Measurements from ENCODE around the gene IL23R. TPM values are rescaled to one million over a fixed set of nuclear protein-coding genes. Genes with fewer than 3 reads are reported as not detected.
"Not testable (repeated sequence)": the region's sequence is repeated elsewhere in the genome, so short reads cannot be mapped to it uniquely, and the experiment has no call there.

Gene IL23R
- total RNA-seq, 1 donor from 2014 or later = 3.1 TPM

DNA sequence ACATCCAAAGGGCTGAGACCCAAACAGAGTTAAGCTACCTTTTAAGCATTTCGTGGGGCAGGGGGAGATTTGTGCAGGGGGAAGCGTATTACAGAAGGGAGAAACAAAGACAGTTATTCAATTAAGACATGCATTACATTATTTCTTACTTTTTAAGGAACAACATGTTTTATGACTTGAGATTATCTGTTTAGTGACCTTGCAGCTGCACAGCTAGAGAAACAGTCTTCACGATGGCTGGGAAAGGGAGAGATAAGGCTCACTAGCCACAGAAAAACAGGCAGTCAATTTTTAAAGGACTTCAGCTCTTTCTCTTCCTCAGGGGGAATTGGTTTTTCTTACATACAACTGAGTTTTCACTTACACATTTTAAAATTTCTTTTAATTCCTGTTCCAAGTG is 24.4 kb upstream of the IL23R start:
- H3K4me1 Mint-ChIP-seq = peaks cover 22% of the 10 kb centered on the region
- not testable (repeated sequence) for H3K27me3 Mint-ChIP-seq; H3K9me3 Mint-ChIP-seq; H3K36me3 Mint-ChIP-seq (ENCODE audit: low read depth); H3K4me3 Mint-ChIP-seq; DNase-seq
- peak overlapping the region; percentile 19 for H3K27ac Mint-ChIP-seq
- intact Hi-C loops (cut with micrococcal nuclease) = loop anchor here (2.0 to 10.0 kb wide), 2 partner anchors 21 to 207 kb away; no protein-coding TSS in a partner anchor

- no peak for DNase-seq
- Mint-ChIP-seq H3K4me3 (peak overlapping the region; percentile 13), H3K9me3 (no peaks in the 10 kb centered on the region), H3K27me3 (peaks cover 3% of the 10 kb centered on the region), H3K36me3 (ENCODE audit: low read depth) (no peaks in the 10 kb centered on the region), H3K4me1 (peaks cover 22% of the 10 kb centered on the region), H3K27ac (peak overlapping the region; percentile 57)
- intact Hi-C loops (cut with micrococcal nuclease) = loop anchor here (2.0 to 10.0 kb wide), 2 partner anchors 20 to 208 kb away; no protein-coding TSS in a partner anchor
Observed at GRCh38 chr1:67142931-67143330, 23.3 kb upstream of the IL23R start.

DNA sequence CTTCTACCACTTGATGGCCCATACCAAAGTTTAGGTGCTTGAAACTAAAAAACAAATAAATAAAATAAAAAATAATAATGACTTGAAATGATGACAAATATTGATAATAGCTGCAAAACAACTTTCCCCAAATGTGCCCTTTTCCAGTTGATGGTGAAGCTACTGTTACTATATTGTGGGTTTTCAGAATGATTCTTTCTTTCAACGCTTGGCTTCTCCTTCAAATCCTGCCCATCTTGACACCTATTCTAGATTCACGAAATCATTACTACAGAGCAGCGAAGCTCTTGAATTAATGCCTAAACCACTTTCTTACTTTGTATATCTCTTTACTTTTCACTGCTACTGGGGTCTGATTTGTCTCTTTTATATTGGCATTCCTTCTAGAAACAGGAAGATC is 22.3 kb upstream of the IL23R start:
- DNase-seq = no peak
- no peak overlapping the region for H3K4me3 Mint-ChIP-seq
- H3K27me3 Mint-ChIP-seq = no peaks in the 10 kb centered on the region
- intact Hi-C loops (cut with micrococcal nuclease) = loop anchor here (2.0 to 10.0 kb wide), 2 partner anchors 19 to 209 kb away; no protein-coding TSS in a partner anchor
- no peaks in the 10 kb centered on the region for H3K36me3 Mint-ChIP-seq (ENCODE audit: low read depth)
- H3K4me1 Mint-ChIP-seq = peaks cover 27% of the 10 kb centered on the region
- no peaks in the 10 kb centered on the region for H3K9me3 Mint-ChIP-seq
- no peak overlapping the region for H3K27ac Mint-ChIP-seq

DNA sequence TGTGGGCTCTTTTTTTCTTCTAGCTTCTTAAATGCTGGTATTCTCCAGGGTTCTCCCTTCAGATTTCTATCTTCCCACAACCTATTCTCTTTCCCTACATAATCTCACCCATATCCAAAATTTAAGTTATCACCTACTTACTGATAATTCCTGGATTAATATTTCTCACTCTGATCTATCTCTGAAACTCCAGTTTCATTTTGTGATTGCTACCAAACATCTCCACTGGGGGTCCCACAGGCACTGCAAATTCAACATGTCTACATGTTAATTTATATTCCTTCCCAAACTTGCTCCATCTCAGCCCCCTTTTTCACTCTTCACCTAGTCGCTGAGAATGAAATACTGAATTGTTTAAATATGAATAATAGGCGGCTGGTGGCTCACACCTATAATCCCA is 21.6 kb upstream of the IL23R start:
- no peak overlapping the region for H3K4me3 Mint-ChIP-seq

DNA sequence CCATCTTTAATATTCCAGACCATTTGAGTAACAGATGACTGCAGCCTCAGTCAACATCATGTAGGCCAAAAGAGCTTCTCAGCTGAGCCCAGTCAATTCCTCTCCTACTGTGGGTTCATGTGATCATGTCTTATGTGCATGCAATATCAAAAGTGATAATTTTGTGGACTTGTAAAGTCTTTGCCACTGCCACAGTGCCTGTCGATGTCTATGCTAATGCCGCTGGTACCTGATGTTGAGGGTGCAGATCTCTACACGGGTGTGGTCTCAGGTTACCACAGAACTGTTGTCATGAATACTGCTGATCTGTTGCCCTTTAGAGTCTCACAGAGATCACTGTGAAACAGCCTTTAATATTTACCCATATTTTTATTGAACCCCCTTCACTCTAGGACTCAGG is 20.2 kb upstream of the IL23R start:
- no peak for DNase-seq
- Mint-ChIP-seq H3K9me3 (no peaks in the 10 kb centered on the region), H3K4me3 (no peak overlapping the region), H3K27me3 (peaks cover 2% of the 10 kb centered on the region), H3K36me3 (ENCODE audit: low read depth) (no peaks in the 10 kb centered on the region), H3K4me1 (peaks cover 38% of the 10 kb centered on the region), H3K27ac (no peak overlapping the region)
- intact Hi-C loops (cut with micrococcal nuclease) = loop anchor here (5.0 to 10.0 kb wide), 2 partner anchors 94 to 211 kb away; partner anchors contain the start of gene SLC35D1

More for the DNA sequence above, 21.6 kb upstream of the IL23R start:
- Mint-ChIP-seq H3K36me3 (ENCODE audit: low read depth) (no peaks in the 10 kb centered on the region), H3K27ac (no peak overlapping the region), H3K27me3 (no peaks in the 10 kb centered on the region), H3K9me3 (no peaks in the 10 kb centered on the region), H3K4me1 (peaks cover 33% of the 10 kb centered on the region)
- peak; percentile 71 for DNase-seq
- intact Hi-C loops (cut with micrococcal nuclease) = loop anchor here (5.0 to 10.0 kb wide), 2 partner anchors 92 to 210 kb away; partner anchors contain the start of gene SLC35D1

GRCh38 chr1:67146539-67146938 is 19.7 kb upstream of the IL23R start:
- DNase-seq = no peak
- no peak overlapping the region for H3K4me3 Mint-ChIP-seq
- peaks cover 2% of the 10 kb centered on the region for H3K27me3 Mint-ChIP-seq
- H3K27ac Mint-ChIP-seq = no peak overlapping the region
- intact Hi-C loops (cut with micrococcal nuclease) = loop anchor here (5.0 to 10.0 kb wide), 2 partner anchors 94 to 212 kb away; partner anchors contain the start of gene SLC35D1
- H3K36me3 Mint-ChIP-seq (ENCODE audit: low read depth) = no peaks in the 10 kb centered on the region
- no peaks in the 10 kb centered on the region for H3K9me3 Mint-ChIP-seq
- peaks cover 42% of the 10 kb centered on the region for H3K4me1 Mint-ChIP-seq

GRCh38 chr1:67147973-67148372 is 18.3 kb upstream of the IL23R start:
- H3K4me3 Mint-ChIP-seq; H3K36me3 Mint-ChIP-seq (ENCODE audit: low read depth); H3K9me3 Mint-ChIP-seq; H3K27ac Mint-ChIP-seq; H3K27me3 Mint-ChIP-seq: not testable (repeated sequence)
- intact Hi-C loops (cut with micrococcal nuclease) = loop anchor here (2.0 to 10.0 kb wide), 4 partner anchors 65 to 353 kb away; partner anchors contain the start of gene SLC35D1
- H3K4me1 Mint-ChIP-seq = peaks cover 42% of the 10 kb centered on the region
- DNase-seq = peak; percentile 33

GRCh38 chr1:67148516-67149178 is 17.6 kb upstream of the IL23R start:
- H3K27me3 Mint-ChIP-seq = peaks cover 2% of the 10 kb centered on the region
- peaks cover 35% of the 10 kb centered on the region for H3K4me1 Mint-ChIP-seq
- H3K36me3 Mint-ChIP-seq (ENCODE audit: low read depth) = no peaks in the 10 kb centered on the region
- no peak overlapping the region for H3K4me3 Mint-ChIP-seq
- no peaks in the 10 kb centered on the region for H3K9me3 Mint-ChIP-seq
- DNase-seq = no peak
- H3K27ac Mint-ChIP-seq = peak overlapping the region; percentile 55
- intact Hi-C loops (cut with micrococcal nuclease) = loop anchor here (1.0 to 10.0 kb wide), 6 partner anchors 64 to 383 kb away; partner anchors contain the start of gene SLC35D1

DNA sequence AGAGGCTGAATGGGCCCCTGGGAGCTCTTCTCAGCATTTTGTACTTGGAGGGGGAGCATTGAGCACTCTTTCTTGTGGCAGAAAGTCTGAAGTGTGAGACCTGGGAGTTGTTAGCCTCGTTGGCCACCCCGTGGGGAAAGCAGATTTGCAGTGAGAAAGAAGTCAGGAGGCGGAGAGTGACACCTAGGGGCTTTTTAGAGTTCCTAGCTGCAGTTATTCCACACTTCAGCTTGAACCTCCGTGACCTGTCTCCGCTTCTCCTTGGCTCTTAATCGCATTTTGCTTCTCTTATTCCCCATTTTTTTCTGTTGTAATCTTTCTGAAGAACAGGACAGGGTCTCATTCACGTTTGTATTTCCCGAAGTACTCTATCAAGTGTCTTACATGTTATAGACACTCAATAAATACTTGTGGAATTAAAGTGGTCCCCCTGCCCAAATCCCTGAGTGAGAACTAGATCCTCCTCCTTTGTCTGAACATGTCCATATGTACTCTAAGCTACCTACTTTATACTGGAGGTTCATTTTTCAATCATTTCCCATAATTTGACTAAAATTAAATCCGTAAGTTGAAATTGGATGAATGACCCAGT is 17.0 kb upstream of the IL23R start:
- Mint-ChIP-seq H3K4me1 (peaks cover 32% of the 10 kb centered on the region), H3K27ac (peak overlapping the region; percentile 55), H3K9me3 (no peaks in the 10 kb centered on the region), H3K27me3 (peaks cover 4% of the 10 kb centered on the region), H3K4me3 (no peak overlapping the region), H3K36me3 (ENCODE audit: low read depth) (no peaks in the 10 kb centered on the region)
- peak; percentile 86 for DNase-seq
- intact Hi-C loops (cut with micrococcal nuclease) = loop anchor here (1.0 to 10.0 kb wide), 6 partner anchors 64 to 384 kb away; partner anchors contain the start of gene SLC35D1

- Mint-ChIP-seq H3K36me3 (ENCODE audit: low read depth) (no peaks in the 10 kb centered on the region), H3K27ac (no peak overlapping the region), H3K9me3 (no peaks in the 10 kb centered on the region), H3K4me3 (no peak overlapping the region), H3K27me3 (peaks cover 4% of the 10 kb centered on the region), H3K4me1 (peaks cover 28% of the 10 kb centered on the region)
- intact Hi-C loops (cut with micrococcal nuclease) = loop anchor here (2.0 kb wide), 1 partner anchor 16 kb away; the partner anchor contains the start of gene IL23R
- peak; percentile 37 for DNase-seq
Observed at GRCh38 chr1:67150931-67151330, 15.3 kb upstream of the IL23R start.

GRCh38 chr1:67158401-67158800 is 7.9 kb upstream of the IL23R start:
- Mint-ChIP-seq H3K4me1 (peaks cover 19% of the 10 kb centered on the region), H3K27ac (peak overlapping the region; percentile 85), H3K27me3 (peaks cover 2% of the 10 kb centered on the region), H3K36me3 (ENCODE audit: low read depth) (peaks cover 2% of the 10 kb centered on the region), H3K9me3 (no peaks in the 10 kb centered on the region), H3K4me3 (no peak overlapping the region)
- peak; percentile 53 for DNase-seq
- intact Hi-C loops (cut with micrococcal nuclease) = loop anchor here (2.0 kb wide), 1 partner anchor 34 kb away; no protein-coding TSS in a partner anchor

- Mint-ChIP-seq H3K4me1 (peaks cover 26% of the 10 kb centered on the region), H3K9me3 (no peaks in the 10 kb centered on the region), H3K36me3 (ENCODE audit: low read depth) (peaks cover 2% of the 10 kb centered on the region), H3K27ac (peak overlapping the region; percentile 84), H3K4me3 (no peak overlapping the region), H3K27me3 (no peaks in the 10 kb centered on the region)
- intact Hi-C loops (cut with micrococcal nuclease) = loop anchor here (1.0 to 2.0 kb wide), 4 partner anchors 13 to 174 kb away; no protein-coding TSS in a partner anchor
- no peak for DNase-seq
Observed at GRCh38 chr1:67159233-67159632, 7.0 kb upstream of the IL23R start.

DNA sequence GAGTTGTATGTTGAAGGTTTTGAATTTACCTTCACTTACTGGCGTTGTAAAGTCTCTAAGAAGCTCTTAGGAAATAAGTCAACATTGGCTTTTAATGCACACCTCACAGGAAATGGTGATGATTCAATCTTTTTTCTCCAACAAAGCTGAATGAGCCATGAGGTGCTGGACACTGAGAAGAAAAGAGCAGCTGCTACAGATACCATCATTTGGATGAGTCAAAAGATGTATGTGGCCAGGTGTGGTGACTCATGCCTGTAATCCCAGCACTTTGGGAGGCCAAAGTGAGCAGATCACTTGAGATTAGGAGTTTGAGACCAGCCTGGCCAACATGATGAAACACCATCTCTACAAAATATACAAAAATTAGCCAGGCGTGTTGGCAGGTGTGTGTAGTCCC is 3.3 kb upstream of the IL23R start:
- H3K4me1 Mint-ChIP-seq = peaks cover 39% of the 10 kb centered on the region

More for the DNA sequence above, 3.3 kb upstream of the IL23R start:
- peaks cover 6% of the 10 kb centered on the region for H3K36me3 Mint-ChIP-seq (ENCODE audit: low read depth)
- H3K27me3 Mint-ChIP-seq = no peaks in the 10 kb centered on the region
- H3K9me3 Mint-ChIP-seq = peaks cover 7% of the 10 kb centered on the region
- DNase-seq = peak; percentile 83
- intact Hi-C loops (cut with micrococcal nuclease) = loop anchor here (1.0 to 10.0 kb wide), 4 partner anchors 9 to 1348 kb away; no protein-coding TSS in a partner anchor
- peak overlapping the region; percentile 39 for H3K4me3 Mint-ChIP-seq
- peak overlapping the region; percentile 89 for H3K27ac Mint-ChIP-seq
